H9 (cell line): ENCODE data around the gene SNCB. TPM values are rescaled to one million over a fixed set of nuclear protein-coding genes. Genes with fewer than 3 reads are reported as not detected.

Experiments
- DNase-seq: peaks from one replicate; pipeline ENCODE4 v3.0.0-alpha.2; 2017
- H2AFZ ChIP-seq: one replicate; pipeline ENCODE4 v1.6.1; 2013; ENCODE audit warnings: mild to moderate bottlenecking, low read length, control low read depth, moderate library complexity
- H2AK5ac ChIP-seq: 2 replicates; pipeline ENCODE4 v1.6.1; 2013; ENCODE audit warnings: low read length, control low read depth, mixed read lengths; ENCODE audit not compliant: insufficient read length
- H2BK120ac ChIP-seq: one replicate; pipeline ENCODE4 v1.6.1; 2013; ENCODE audit warnings: low read depth, mild to moderate bottlenecking, low read length, control low read depth, inconsistent platforms; ENCODE audit not compliant: poor library complexity, severe bottlenecking
- H2BK12ac ChIP-seq: 2 replicates; pipeline ENCODE4 v1.6.1; 2013; ENCODE audit warnings: low read length, control low read depth, mixed read lengths, low read depth; ENCODE audit not compliant: insufficient read length
- H2BK15ac ChIP-seq: 2 replicates; pipeline ENCODE4 v1.6.1; 2013; ENCODE audit warnings: low read depth, low read length, control low read depth
- H2BK20ac ChIP-seq: one replicate; pipeline ENCODE4 v1.6.1; 2013; ENCODE audit warnings: low read depth, mild to moderate bottlenecking, low read length, control low read depth, inconsistent platforms; ENCODE audit not compliant: poor library complexity, severe bottlenecking
- H2BK5ac ChIP-seq: 2 replicates; pipeline ENCODE4 v1.6.1; 2013; ENCODE audit warnings: low read length, control low read depth, mixed read lengths; ENCODE audit not compliant: insufficient read length
- H3K14ac ChIP-seq: 2 replicates; pipeline ENCODE4 v1.6.1; 2013; ENCODE audit warnings: low read length, control low read depth; ENCODE audit not compliant: insufficient read depth
- H3K18ac ChIP-seq: 2 replicates; pipeline ENCODE4 v1.6.1; 2013; ENCODE audit warnings: low read depth, mild to moderate bottlenecking, mixed read lengths, low read length, control low read depth; ENCODE audit not compliant: insufficient read length
- H3K23ac ChIP-seq: 2 replicates; pipeline ENCODE4 v1.6.1; 2013; ENCODE audit warnings: low read length, control low read depth, mixed read lengths, low read depth; ENCODE audit not compliant: insufficient read length
- H3K23me2 ChIP-seq: 2 replicates; pipeline ENCODE4 v1.6.1; 2013; ENCODE audit warnings: low read depth, mild to moderate bottlenecking, mixed read lengths, low read length, control low read depth; ENCODE audit not compliant: insufficient read length, poor library complexity, severe bottlenecking
- H3K27ac ChIP-seq: 2 replicates; pipeline ENCODE4 v1.5.1; 2013; ENCODE audit warnings: low read length, control low read depth, mixed read lengths, low read depth; ENCODE audit not compliant: insufficient read length
- H3K27me3 ChIP-seq: 2 replicates; pipeline ENCODE4 v1.6.1; 2013; ENCODE audit warnings: low read length, control low read depth, inconsistent platforms; ENCODE audit not compliant: insufficient read depth
- H3K4ac ChIP-seq: 2 replicates; pipeline ENCODE4 v1.6.1; 2013; ENCODE audit warnings: low read depth, mild to moderate bottlenecking, control low read depth, inconsistent platforms, low read length, moderate library complexity
- H3K4me1 ChIP-seq: 2 replicates; pipeline ENCODE4 v1.6.1; 2013; ENCODE audit warnings: low read length, control low read depth, inconsistent platforms; ENCODE audit not compliant: insufficient read depth
- H3K4me2 ChIP-seq: 2 replicates; pipeline ENCODE4 v1.6.1; 2013; ENCODE audit warnings: low read length, control low read depth, mixed read lengths; ENCODE audit not compliant: insufficient read length, insufficient read depth
- H3K56ac ChIP-seq: 2 replicates; pipeline ENCODE4 v1.6.1; 2013; ENCODE audit warnings: low read depth, mild to moderate bottlenecking, mixed read lengths, low read length, control low read depth; ENCODE audit not compliant: insufficient read length
- H3K79me1 ChIP-seq: 2 replicates; pipeline ENCODE4 v1.6.1; 2013; ENCODE audit warnings: low read depth, mild to moderate bottlenecking, moderate library complexity, low read length, control low read depth, inconsistent platforms; ENCODE audit not compliant: insufficient read depth, poor library complexity, severe bottlenecking
- H3K79me2 ChIP-seq: 2 replicates; pipeline ENCODE4 v1.6.1; 2013; ENCODE audit warnings: low read length, control low read depth, inconsistent platforms; ENCODE audit not compliant: insufficient read depth
- H3K9ac ChIP-seq: 2 replicates; pipeline ENCODE4 v1.6.1; 2013; ENCODE audit warnings: low read length, control low read depth, mixed read lengths; ENCODE audit not compliant: insufficient read length; ENCODE audit errors: extremely low read depth
- H3K9me3 ChIP-seq: one replicate; pipeline ENCODE4 v1.6.1; 2013; ENCODE audit warnings: low read depth, low read length, inconsistent platforms; ENCODE audit not compliant: control insufficient read depth
- H3T11ph ChIP-seq: one replicate; pipeline ENCODE4 v1.6.1; 2013; ENCODE audit warnings: mild to moderate bottlenecking, low read length, control low read depth, inconsistent platforms
- H4K20me1 ChIP-seq: one replicate; pipeline ENCODE4 v1.6.1; 2013; ENCODE audit not compliant: control insufficient read depth, insufficient read length, insufficient read depth
- H4K5ac ChIP-seq: 2 replicates; pipeline ENCODE4 v1.6.1; 2013; ENCODE audit warnings: low read depth, mild to moderate bottlenecking, mixed read lengths, low read length, control low read depth; ENCODE audit not compliant: insufficient read length
- H4K8ac ChIP-seq: replicated peaks from 2 replicates; pipeline ENCODE4 v1.6.1; 2013; ENCODE audit warnings: low read length, control low read depth, mixed read lengths, low read depth; ENCODE audit not compliant: insufficient read length
- H4K91ac ChIP-seq: 2 replicates; pipeline ENCODE4 v1.6.1; 2013; ENCODE audit warnings: low read depth, mild to moderate bottlenecking, moderate library complexity, mixed read lengths, low read length, control low read depth; ENCODE audit not compliant: insufficient read length
- H3K27ac Mint-ChIP-seq, 3 experiments: 2 replicates in 2 of 3; 3 replicates in 1 of 3; pipeline ENCODE4 v1.8.0; 2020 to 2021; ENCODE audit warnings: mixed read lengths in 3 of 3, mild to moderate bottlenecking in 1 of 3, moderate library complexity in 1 of 3
- H3K27me3 Mint-ChIP-seq: 2 replicates; pipeline ENCODE4 v1.8.0; 2021; ENCODE audit warnings: low read depth, mild to moderate bottlenecking, moderate library complexity, mixed read lengths
- H3K36me3 Mint-ChIP-seq, 3 experiments: 2 replicates in 2 of 3; 3 replicates in 1 of 3; pipeline ENCODE4 v1.8.0; 2020 to 2021; ENCODE audit warnings: low read depth in 3 of 3, mixed read lengths in 3 of 3; ENCODE audit not compliant: insufficient read depth in 1 of 3
- H3K4me1 Mint-ChIP-seq, 2 experiments: 2 replicates each; pipeline ENCODE4 v1.8.0; 2020; ENCODE audit warnings: mixed read lengths in 2 of 2
- H3K4me3 Mint-ChIP-seq, 2 experiments: 2 replicates in 1 of 2; 3 replicates in 1 of 2; pipeline ENCODE4 v1.8.0; 2020 to 2021; ENCODE audit warnings: mild to moderate bottlenecking in 2 of 2, mixed read lengths in 2 of 2, moderate library complexity in 1 of 2
- H3K9me3 Mint-ChIP-seq, 2 experiments: 2 replicates in 1 of 2; 3 replicates in 1 of 2; pipeline ENCODE4 v1.8.0; 2020; ENCODE audit warnings: mild to moderate bottlenecking in 2 of 2, mixed read lengths in 2 of 2, moderate library complexity in 1 of 2
- WGBS: extraction: QIAGEN DNeasy Blood & Tissue Kit; methylation state at CpG from one replicate; pipeline ENCODE4 v1.1.7; 2013; ENCODE audit warnings: missing lambda C conversion rate, low lambda C conversion rate, mixed read lengths; ENCODE audit not compliant: insufficient read length; ENCODE audit errors: extremely low coverage; 5-methylcytosine and 5-hydroxymethylcytosine counted together
- total RNA-seq: library from RNA; stranded (reverse); gene quantifications from 2 replicates; pipeline ENCODE4 v1.2.1, GENCODE V29; 2021
- TF ChIP-seq, protein P1 (sequence below): fragments of 200-600 bp; sonication (generic); conservative IDR thresholded peaks from 3 replicates; pipeline ENCODE4 v1.8.0; 2021; ENCODE audit warnings: antibody characterized with exemption, mild to moderate bottlenecking

The SNCB gene
- total RNA-seq, 1 experiment from 2014 or later: 3.5 TPM

DNA sequence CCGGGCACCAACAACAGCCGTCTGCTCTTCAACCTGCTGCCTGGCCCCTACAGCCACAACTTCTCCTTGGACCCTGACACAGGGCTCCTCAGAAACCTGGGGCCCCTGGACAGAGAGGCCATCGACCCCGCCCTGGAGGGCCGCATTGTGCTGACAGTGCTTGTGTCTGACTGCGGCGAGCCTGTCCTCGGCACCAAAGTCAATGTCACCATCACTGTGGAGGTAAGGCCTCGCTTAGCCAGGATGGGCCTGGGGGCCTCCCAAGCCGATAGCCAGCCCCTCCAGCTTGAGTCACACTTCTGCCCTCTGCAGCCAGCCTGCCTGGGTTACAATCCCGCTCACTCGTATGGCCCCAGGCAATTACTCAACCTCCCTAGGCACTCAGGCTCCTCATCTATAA, 49.0 kb downstream of the SNCB start:
- Histone ChIP-seq H3K9me3 (no peaks in the 10 kb centered on the region), H2BK5ac (no peak overlapping the region), H3K23ac (no peak overlapping the region), H3K56ac (no peak overlapping the region), H4K91ac (no peak overlapping the region), H2BK20ac (no peak overlapping the region), H3K27ac (no peak overlapping the region), H2BK12ac (no peak overlapping the region), H4K20me1 (no peaks in the 10 kb centered on the region), H3T11ph (no peak overlapping the region), H3K14ac (no peak overlapping the region; the same call in 1 of the 2 replicates), H2BK120ac (no peak overlapping the region), H3K9ac (no peak overlapping the region), H3K23me2 (no peaks in the 10 kb centered on the region), H3K79me1 (no peaks in the 10 kb centered on the region), H2AK5ac (no peak overlapping the region), H2AFZ (no peak overlapping the region), H3K4me2 (no peak overlapping the region), H3K79me2 (no peaks in the 10 kb centered on the region), H4K5ac (no peak overlapping the region), H3K4me1 (no peaks in the 10 kb centered on the region), H2BK15ac (no peak overlapping the region), H4K8ac (no peak overlapping the region), H3K4ac (no peak overlapping the region), H3K27me3 (peaks cover 2% of the 10 kb centered on the region; the same call in 1 of the 2 replicates), H3K18ac (no peak overlapping the region)
- Mint-ChIP-seq H3K36me3 (peaks cover 0 to 8% (median 4%) of the 10 kb centered on the region in 3 experiments; a peak in 4 of 7 replicates), H3K27ac (no peak overlapping the region; a peak in 1 of 7 replicates), H3K27me3 (peaks cover 22% of the 10 kb centered on the region), H3K4me1 (peaks cover 4 to 9% of the 10 kb centered on the region in 2 experiments), H3K9me3 (peaks cover 13 to 18% of the 10 kb centered on the region in 2 experiments), H3K4me3 (no peak overlapping the region)
- no CpG with 5 or more reads among the region's 12 CpGs for WGBS
- TF ChIP-seq, protein P1, sequence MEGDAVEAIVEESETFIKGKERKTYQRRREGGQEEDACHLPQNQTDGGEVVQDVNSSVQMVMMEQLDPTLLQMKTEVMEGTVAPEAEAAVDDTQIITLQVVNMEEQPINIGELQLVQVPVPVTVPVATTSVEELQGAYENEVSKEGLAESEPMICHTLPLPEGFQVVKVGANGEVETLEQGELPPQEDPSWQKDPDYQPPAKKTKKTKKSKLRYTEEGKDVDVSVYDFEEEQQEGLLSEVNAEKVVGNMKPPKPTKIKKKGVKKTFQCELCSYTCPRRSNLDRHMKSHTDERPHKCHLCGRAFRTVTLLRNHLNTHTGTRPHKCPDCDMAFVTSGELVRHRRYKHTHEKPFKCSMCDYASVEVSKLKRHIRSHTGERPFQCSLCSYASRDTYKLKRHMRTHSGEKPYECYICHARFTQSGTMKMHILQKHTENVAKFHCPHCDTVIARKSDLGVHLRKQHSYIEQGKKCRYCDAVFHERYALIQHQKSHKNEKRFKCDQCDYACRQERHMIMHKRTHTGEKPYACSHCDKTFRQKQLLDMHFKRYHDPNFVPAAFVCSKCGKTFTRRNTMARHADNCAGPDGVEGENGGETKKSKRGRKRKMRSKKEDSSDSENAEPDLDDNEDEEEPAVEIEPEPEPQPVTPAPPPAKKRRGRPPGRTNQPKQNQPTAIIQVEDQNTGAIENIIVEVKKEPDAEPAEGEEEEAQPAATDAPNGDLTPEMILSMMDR: no peak
- no peak for DNase-seq
